Mesodermal cell (in vitro differentiated cells): Measurements from ENCODE around the gene SSNA1.
"Not testable (repeated sequence)": the region's sequence is repeated elsewhere in the genome, so short reads cannot be mapped to it uniquely, and the experiment has no call there.

Experiments
- H3K27ac ChIP-seq: 2 replicates; pipeline ENCODE4 v1.7.0; 2013; ENCODE audit warnings: mild to moderate bottlenecking, low read depth, low read length, moderate library complexity; ENCODE audit not compliant: severe bottlenecking
- H3K36me3 ChIP-seq: 2 replicates; pipeline ENCODE4 v1.7.1; 2013; ENCODE audit warnings: mild to moderate bottlenecking, low read length, moderate library complexity; ENCODE audit not compliant: control insufficient read depth, insufficient read depth
- H3K4me1 ChIP-seq: one replicate; pipeline ENCODE4 v1.7.1; 2013; ENCODE audit warnings: mild to moderate bottlenecking, low read length; ENCODE audit not compliant: insufficient read depth, control insufficient read depth, poor library complexity, severe bottlenecking
- H3K4me3 ChIP-seq: 2 replicates; pipeline ENCODE4 v1.7.0; 2013; ENCODE audit warnings: low read length, control low read depth, mild to moderate bottlenecking; ENCODE audit not compliant: insufficient read depth, poor library complexity, severe bottlenecking; ENCODE audit errors: extremely low read depth
- H3K9me3 ChIP-seq: 2 replicates; pipeline ENCODE4 v1.7.1; 2013; ENCODE audit warnings: mild to moderate bottlenecking, low read length, moderate library complexity; ENCODE audit not compliant: control insufficient read depth
- WGBS, 2 experiments: methylation state at CpG; one replicate each; pipeline ENCODE4 v1.1.5; 2013; ENCODE audit warnings: missing lambda C conversion rate in 2 of 2; ENCODE audit not compliant: insufficient coverage in 2 of 2; 5-methylcytosine and 5-hydroxymethylcytosine counted together

SSNA1 gene

DNA sequence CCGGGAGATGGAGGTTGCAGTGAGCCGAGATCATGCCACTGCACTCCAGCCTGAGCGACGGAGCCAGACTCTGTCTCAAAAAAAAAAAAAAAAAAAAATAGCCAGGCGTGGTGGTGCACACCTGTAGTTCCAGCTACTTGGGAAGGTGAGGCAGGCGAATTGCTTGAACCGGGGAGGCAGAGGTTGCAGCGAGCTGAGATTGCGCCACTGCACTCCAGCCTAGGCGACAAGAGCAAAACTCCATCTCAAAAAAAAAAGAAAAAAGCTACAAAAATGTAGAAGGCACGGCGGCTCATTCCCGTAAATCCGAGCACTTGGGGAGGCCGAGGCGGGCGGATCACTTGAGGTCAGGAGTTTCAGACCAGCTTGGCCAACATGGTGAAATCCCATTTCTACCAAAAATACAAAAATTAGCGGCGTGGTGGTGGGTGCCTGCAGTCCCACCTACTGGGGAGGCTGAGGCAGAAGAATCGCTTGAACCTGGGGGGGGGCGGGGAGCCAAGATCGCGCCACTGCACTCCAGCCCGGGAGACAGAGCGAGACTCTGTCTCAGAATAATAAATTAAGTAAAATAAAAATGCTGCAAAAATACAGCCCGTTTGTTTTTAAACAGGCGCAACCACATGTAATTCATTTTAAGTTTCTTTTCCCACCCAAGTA, 51.2 kb downstream of the SSNA1 start:
- peaks cover 12% of the 10 kb centered on the region for H3K4me1 ChIP-seq
- WGBS, 2 experiments: 82 to 83% methylated on average over 4 to 9 of the region's 27 CpGs

More for the DNA sequence above, 51.2 kb downstream of the SSNA1 start:
- H3K9me3 ChIP-seq: not testable (repeated sequence)
- Histone ChIP-seq H3K4me3 (peak overlapping the region; percentile 71), H3K36me3 (peaks cover 27% of the 10 kb centered on the region), H3K27ac (peak overlapping the region; percentile 91)
